GM18873 (cell line): ENCODE data around the gene SPATA31D1.
"Not testable (repeated sequence)": the region's sequence is repeated elsewhere in the genome, so short reads cannot be mapped to it uniquely, and the experiment has no call there.

Source experiments
- ATAC-seq: cut with Tn5 transposase; IDR thresholded peaks from one replicate; pipeline ENCODE4 v1.9.1; 2021; ENCODE audit warnings: mild to moderate bottlenecking, moderate library complexity, moderate number of reproducible peaks; ENCODE audit not compliant: unreplicated experiment, low FRiP score

The SPATA31D1 gene

DNA sequence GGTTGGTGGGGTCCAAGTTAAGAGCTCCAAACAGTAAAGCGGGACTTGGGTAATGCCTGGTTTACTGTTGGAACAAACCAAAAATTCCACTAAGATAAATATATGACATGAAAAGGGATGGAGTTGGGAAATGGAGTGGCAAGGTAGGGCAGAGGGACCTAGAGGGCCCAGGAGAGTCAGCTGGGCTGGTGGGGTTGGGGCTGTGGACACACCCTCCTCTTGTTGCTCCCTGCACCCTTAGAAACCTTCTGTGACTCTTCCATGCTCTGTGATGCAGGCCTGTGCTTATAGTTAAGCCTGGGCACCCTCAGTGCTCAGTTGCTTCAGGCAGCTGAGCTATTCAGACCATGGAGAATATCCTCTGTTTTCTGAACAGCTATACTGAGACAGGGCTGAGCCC, at the start of gene SPATA31D1:
TSS of gene SPATA31D1 (plus strand) at position 301 of the 400 bp plus-strand sequence. CDS start at position 348, 47 bp downstream.
- not testable (repeated sequence) for ATAC-seq

DNA sequence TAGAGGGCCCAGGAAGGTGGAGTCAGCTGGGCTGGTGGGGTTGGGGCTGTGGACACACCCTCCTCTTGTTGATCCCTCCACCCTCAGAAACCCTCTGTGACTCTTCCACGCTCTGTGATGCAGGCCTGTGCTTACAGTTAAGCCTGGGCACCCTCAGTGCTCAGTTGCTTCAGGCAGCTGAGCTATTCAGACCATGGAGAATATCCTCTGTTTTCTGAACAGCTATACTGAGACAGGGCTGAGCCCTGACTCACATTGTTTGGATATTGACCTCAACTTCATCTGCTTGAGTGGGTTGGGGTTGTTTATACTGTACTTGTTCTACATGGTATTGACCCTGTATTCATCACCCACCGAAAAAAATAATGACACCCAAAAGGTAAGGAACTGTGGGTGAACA, 45.2 kb upstream of the SPATA31D1 start, which contains the start of gene SPATA31D3:
TSS of gene SPATA31D3 (plus strand) at position 108 of the 400 bp plus-strand sequence. CDS start at position 194, 86 bp downstream.
- ATAC-seq, result not testable (repeated sequence)

DNA sequence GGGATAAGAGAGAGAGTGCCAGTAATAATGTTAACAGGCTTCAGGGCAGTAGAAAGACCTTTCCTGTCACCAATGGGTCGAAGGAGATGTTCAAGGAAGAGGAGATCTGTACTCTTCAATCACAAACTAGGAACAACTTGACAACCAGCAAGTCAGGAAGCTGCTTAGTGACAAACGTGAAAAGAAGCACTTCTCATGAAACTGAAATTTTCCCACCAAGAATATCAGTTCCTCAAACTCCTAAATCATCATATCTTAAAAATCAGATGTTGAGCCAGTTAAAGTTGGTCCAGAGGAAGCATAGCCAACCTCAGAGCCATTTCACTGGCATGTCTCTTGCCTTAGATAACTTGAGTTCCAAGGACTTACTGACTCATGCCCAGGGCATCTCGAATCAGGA, 39.9 kb upstream of the SPATA31D1 start:
- not testable (repeated sequence) for ATAC-seq

DNA sequence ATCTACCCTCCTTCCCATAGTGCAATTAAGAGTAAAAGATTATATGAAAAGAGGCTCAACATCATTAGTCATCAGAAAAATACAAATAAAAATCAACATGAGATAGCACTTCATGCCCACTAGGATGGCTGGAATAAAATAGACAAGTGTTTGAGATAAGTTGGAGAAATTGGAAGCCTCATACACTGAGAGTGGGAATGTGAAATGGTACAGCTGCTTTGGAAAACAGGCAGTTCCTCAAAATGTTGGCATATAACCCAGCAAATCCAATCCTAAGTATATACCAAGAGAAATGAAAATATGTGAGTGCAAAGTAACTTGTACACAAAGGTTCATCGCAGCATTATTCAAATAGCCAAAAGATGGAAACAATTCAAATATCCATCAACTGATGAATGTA, 35.5 kb upstream of the SPATA31D1 start:
- no peak for ATAC-seq

GRCh38 chr9:81955625-81956024, 32.9 kb upstream of the SPATA31D1 start:
- no peak for ATAC-seq

GRCh38 chr9:81964218-81965171, 24.1 kb upstream of the SPATA31D1 start:
- ATAC-seq, result no peak

- no peak for ATAC-seq
These were observed 20.5 kb upstream of the SPATA31D1 start for GRCh38 chr9:81968026-81968425.

DNA sequence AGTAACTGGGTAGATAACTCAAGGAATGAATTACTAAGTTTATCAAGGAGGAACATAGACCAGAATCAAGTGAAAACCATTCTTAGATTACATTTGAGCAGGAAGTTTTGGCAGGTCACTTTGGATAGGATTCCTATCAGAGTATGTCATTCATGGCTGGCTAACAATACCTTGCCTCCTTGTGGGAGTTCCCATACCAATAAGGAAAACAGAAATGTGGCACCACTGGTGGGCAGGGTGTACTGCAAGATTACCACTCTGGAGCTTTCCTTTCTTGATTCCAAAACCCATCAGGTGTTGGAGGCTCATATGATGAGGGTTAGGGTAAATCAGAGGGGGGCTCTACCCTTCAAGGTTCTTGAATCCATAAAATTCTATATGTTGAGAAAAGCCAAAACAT, 18.6 kb upstream of the SPATA31D1 start:
- no peak for ATAC-seq

DNA sequence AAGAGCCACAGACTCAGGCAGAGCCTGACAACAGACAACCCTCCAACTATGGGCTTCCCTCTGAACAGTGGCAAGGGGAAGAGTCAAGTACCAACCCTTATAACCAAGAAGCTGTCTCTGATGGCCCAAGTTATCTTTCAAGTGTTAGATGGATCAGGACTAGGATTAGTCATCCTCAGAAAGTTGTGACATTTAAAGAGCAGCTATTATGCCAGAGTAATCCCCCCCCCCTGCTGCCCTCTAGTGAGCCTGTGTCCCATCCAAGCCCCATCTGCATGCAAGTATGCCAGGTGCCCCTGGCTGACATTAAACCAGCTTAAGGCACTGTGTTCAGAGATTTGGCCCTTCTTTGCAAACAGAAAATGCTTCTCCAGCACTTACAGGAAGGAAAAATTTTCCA, 16.8 kb upstream of the SPATA31D1 start:
- ATAC-seq, result no peak

DNA sequence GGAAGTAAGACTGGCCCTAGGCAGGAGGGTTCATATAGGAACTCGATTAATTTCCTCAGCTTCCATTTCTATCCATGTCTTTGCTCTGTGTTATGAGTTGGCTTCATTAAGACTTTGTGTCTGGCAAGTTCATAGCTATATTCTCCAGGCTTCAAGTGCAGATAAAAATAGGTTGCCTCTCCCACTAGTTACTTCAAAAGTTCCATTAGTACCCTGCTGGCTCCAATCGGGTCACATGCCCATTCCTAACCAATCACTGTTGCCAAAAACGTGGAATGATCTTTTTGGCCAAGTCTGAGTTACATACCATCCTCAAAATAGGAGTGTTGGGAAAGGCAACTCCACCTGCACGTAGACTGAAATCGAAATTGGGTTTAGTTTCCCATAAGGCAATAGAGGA, 13.8 kb upstream of the SPATA31D1 start:
- ATAC-seq, result no peak

DNA sequence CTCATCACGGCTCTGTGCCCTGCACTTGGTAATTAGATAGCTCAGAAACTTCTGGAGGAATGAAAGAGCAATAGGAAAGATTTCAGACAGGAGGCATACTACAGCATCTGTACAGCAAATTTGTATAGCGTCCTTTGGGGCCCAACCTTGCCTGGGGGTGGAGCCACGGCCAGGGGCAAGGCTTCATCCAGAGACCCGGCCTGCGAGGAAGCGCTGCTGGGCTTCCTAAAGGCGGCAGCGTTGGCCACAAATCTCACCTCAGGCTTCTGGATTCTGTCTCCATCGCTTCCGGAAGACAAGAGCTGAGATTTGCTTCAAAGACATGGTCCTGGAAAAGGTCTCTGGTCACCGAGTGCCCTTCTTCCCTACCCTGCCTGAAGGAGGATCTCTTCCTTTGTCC, 12.2 kb upstream of the SPATA31D1 start:
- no peak for ATAC-seq

DNA sequence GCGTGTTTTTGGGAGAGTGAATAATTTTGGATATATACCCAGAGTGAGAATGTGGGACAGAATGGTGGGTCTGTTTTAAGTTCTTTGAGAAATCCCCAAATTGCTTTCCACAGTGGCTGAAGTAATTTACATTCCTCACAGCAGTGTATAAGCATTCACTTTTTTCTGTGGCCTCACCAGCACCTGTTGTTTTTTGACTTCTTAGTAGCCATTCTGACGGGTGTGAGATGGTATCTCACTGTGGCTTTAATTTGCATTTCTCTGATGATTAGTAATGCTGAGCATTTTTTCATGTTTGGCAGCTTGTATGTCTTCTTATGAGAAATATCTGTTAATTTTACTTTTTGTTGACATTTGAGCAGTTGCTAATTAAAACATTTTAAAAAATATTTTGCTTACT, 9.4 kb upstream of the SPATA31D1 start:
- ATAC-seq, result peak; percentile 55

DNA sequence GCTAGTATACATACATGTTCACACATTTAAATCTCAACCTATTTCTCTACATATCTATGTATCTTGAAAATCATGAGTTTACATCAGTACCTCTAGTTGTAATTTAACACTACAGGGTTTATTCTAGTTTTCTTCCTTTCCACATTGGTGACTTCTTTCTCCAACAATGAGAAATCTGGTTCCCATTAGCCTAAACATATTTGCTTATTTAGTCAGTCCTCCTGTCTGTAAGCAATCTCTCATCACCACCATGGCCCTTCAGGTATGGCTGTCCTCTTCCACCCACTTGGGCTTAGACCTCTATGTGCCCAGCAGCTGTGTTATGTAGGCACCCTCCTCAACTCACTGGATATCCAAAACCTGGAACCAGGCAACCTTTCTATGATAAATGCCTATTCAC, 8.0 kb upstream of the SPATA31D1 start:
- no peak for ATAC-seq

GRCh38 chr9:81981883-81982282, 6.7 kb upstream of the SPATA31D1 start:
- no peak for ATAC-seq

DNA sequence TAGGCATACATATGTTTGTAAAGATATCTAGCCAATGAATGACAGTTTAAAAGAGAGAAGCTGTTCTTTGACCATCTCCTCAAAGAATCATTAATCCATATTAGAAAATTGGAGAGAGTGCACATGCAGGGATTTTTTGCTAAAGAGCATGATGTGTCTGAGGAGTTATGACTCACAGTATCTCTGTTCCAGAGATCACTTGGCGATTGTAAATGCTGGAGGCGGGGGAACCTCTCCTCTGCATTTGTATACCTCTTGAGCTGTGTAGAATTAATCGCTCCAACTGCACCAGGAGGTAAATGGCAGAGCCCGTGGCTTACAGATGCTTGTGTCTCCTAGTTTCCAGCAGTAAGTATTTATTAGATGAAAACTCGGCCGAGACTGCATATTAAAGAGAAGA, 3.6 kb upstream of the SPATA31D1 start:
- no peak for ATAC-seq

GRCh38 chr9:81986051-81986450, 2.5 kb upstream of the SPATA31D1 start:
- no peak for ATAC-seq

DNA sequence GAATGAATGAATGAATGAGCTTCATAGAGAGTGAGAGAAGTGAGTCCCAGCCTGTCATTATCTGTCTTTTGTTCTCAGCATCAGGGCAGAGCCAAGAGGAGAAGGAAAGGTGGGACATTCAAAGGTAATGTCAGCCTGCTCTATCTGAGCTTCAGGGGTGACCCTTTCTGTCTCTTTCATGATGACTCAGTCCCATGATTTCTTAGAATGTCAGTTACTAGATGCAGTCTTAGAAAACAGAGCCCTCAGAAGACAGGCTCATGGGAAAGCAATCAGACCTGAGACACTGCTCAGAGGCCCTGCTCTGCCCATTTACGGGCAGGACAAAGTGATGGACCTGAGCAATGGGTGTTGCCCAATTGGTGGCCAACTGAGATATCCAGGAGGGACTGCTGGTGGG, 1.1 kb downstream of the SPATA31D1 start:
- ATAC-seq, result no peak

- no peak for ATAC-seq
These were observed 5.1 kb downstream of the SPATA31D1 start for GRCh38 chr9:81993656-81994055.

GRCh38 chr9:81999806-82000205, 11.2 kb downstream of the SPATA31D1 start:
- ATAC-seq, result no peak

GRCh38 chr9:82010711-82011110, 22.1 kb downstream of the SPATA31D1 start:
- ATAC-seq, result no peak

- no peak for ATAC-seq
These were observed 22.6 kb downstream of the SPATA31D1 start for GRCh38 chr9:82011133-82011532.

GRCh38 chr9:82012276-82012675, 23.7 kb downstream of the SPATA31D1 start:
- no peak for ATAC-seq
